Tibial artery (tissue), 4 donors: ENCODE data around the gene C2orf78.
"Not testable (repeated sequence)": the region's sequence is repeated elsewhere in the genome, so short reads cannot be mapped to it uniquely, and the experiment has no call there.

ENCODE experiments used
- DNase-seq, 2 donors: peaks; one replicate each; pipeline ENCODE4 v3.0.0-alpha.2; 2019
- H3K27ac ChIP-seq, 2 donors: fragments of 200-600 bp; sonication (generic) in 1 of 2; 1 replicate in 1 of 2; 2 replicates in 1 of 2; pipeline ENCODE4 v1.5.1; 2018 to 2019; ENCODE audit warnings: mild to moderate bottlenecking in 1 of 2
- H3K27me3 ChIP-seq, 2 donors: fragments of 200-600 bp; sonication (generic) in 1 of 2; one replicate each; pipeline versions ENCODE4 v1.5.1 to v1.6.0; 2016 to 2019
- H3K36me3 ChIP-seq, 3 donors: fragments of 200-600 bp; sonication (generic) in 2 of 3; one replicate each; pipeline ENCODE4 v1.5.1; 2016 to 2019; ENCODE audit warnings: mild to moderate bottlenecking in 2 of 3
- H3K4me1 ChIP-seq, 4 donors: fragments of 200-600 bp; sonication (generic) in 2 of 4; 1 replicate in 3 of 4; 2 replicates in 1 of 4; pipeline ENCODE4 v1.5.1; 2016 to 2019
- H3K4me3 ChIP-seq, 2 donors: fragments of 200-600 bp; sonication (generic) in 1 of 2; 1 replicate in 1 of 2; 2 replicates in 1 of 2; pipeline ENCODE4 v1.5.1; 2018 to 2019; ENCODE audit warnings: mild to moderate bottlenecking in 2 of 2
- H3K9me3 ChIP-seq, 3 donors: fragments of 200-600 bp; sonication (generic) in 1 of 3; one replicate each; pipeline ENCODE4 v1.5.1; 2016 to 2019
- CTCF ChIP-seq, 2 experiments: fragments of 200-600 bp in 1 of 2; fragments of 450-650 bp in 1 of 2; IDR thresholded peaks; one replicate each; pipeline ENCODE4 v1.5.1; 2017 to 2019; ENCODE audit warnings: antibody characterized with exemption in 2 of 2, mild to moderate bottlenecking in 1 of 2, moderate library complexity in 1 of 2
- intact Hi-C: fragments of 100-400 bp; cut with DNase I; formaldehyde crosslinking; loops from one replicate; pipeline ENCODE4 v1.15.0; 2023; ENCODE audit warnings: low total_unique reads

C2orf78 gene

DNA sequence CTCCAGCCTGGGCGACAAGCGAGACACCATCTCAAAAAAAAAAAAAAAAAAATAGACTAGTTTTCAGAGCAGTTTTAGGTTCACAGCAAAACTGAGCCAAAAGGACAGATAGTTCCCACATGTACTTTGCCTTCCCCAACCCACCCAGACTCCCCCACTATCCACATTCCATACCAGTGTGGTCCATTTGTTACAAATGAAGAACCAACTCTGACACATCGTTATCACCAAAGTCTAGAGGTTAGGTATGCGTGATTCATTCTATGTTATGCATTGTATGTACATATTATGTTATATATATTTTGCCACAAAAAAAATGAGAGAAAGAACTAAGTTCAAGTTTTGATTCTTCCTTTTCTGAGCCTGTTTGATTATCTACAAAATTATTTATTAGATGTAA is 7.6 kb upstream of the C2orf78 start:
- Histone ChIP-seq H3K36me3 (peaks cover 35 to 50% (median 47%) of the 10 kb centered on the region in 3 donors), H3K27me3 (no peaks in the 10 kb centered on the region), H3K9me3 (no peaks in the 10 kb centered on the region), H3K4me3 (no peak overlapping the region), H3K27ac (no peak overlapping the region), H3K4me1 (peaks cover 0 to 18% (median 11%) of the 10 kb centered on the region in 4 donors)
- DNase-seq: no peak
- no peak for TF ChIP-seq CTCF (IDR thresholded peaks at IDR 0.05)
- intact Hi-C loops: no loop called here

DNA sequence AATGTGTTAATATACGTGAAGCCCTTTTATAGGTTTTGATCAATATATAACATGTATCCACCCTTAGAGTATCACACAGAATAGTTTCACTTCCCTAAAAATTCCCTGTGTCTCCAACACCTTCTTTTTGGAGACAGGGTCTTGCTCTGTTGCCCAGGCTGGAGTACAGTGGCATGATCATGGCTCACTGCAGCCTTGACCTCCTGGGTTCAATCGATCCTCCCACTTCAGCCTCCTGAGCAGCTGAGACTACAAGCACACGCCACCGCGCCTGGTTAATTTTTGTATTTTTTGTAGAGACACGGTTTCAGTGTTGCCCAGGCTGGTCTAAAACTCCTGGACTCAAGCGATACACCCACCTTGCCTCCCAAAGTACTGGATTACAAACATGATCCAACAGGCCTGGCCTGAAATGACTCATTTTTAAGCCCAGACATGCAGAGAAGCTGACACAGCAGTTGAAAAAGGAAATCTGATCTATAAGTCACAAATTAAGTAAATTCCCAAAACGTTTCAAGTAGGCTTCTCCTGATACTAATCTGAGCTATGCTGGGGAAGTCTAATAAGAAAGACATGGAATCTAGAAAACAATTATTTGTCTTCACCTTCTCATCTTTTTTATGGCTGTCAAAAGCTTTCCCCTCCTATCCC is 7.0 kb upstream of the C2orf78 start:
- Histone ChIP-seq H3K9me3 (no peaks in the 10 kb centered on the region), H3K4me3 (no peak overlapping the region), H3K27me3 (peaks cover 0 to 2% of the 10 kb centered on the region in 2 donors), H3K4me1 (peaks cover 0 to 18% (median 11%) of the 10 kb centered on the region in 4 donors), H3K27ac (no peak overlapping the region), H3K36me3 (peaks cover 34 to 47% (median 44%) of the 10 kb centered on the region in 3 donors)
- no peak for DNase-seq
- intact Hi-C loops: no loop called here
- TF ChIP-seq CTCF (IDR thresholded peaks at IDR 0.05): no peak

DNA sequence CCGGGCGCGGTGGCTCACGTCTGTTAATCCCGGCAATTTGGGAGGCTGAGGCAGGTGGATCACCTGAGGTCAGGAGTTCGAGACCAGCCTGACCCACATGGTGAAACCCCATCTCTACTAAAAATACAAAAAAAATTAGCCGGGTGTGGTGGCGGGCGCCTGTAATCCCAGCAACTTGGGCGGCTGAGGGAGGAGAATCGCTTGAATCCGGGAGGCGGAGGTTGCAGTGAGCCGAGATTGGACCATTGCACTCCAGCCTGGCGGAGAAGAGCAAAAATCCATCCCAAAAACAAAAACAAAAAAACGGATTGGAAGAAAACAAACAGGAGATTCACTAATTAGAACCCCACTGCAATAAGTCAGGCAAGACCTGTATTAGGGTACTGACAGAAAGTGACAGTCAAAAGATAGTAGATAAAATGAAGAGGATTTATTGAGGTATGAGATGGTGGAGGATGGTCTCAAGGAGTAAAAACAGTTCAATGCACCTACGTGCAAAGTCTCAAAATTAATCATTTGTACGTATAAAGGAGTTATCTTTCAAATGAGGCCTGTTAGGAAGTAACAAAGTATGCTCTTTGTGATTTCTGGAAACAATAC is 5.0 kb upstream of the C2orf78 start:
- H3K9me3 ChIP-seq, H3K27me3 ChIP-seq, intact Hi-C loops, DNase-seq: not testable (repeated sequence)
- Histone ChIP-seq H3K4me1 (peaks cover 0 to 18% (median 11%) of the 10 kb centered on the region in 4 donors), H3K4me3 (peak overlapping the region; percentile 79 to 97), H3K27ac (peak overlapping the region; percentile 89 to 95), H3K36me3 (peaks cover 21 to 31% (median 28%) of the 10 kb centered on the region in 3 donors)

- H3K27me3 ChIP-seq: peaks cover 0 to 2% of the 10 kb centered on the region in 2 donors
- intact Hi-C loops: no loop called here
- DNase-seq: peak; percentile 96 to 97
- peak; percentile 90 to 94 for TF ChIP-seq CTCF (IDR thresholded peaks at IDR 0.05)
- peaks cover 0 to 18% (median 11%) of the 10 kb centered on the region in 4 donors for H3K4me1 ChIP-seq
- peaks cover 16 to 24% (median 21%) of the 10 kb centered on the region in 3 donors for H3K36me3 ChIP-seq
- peak within 1 kb of the TSS; percentile 89 to 95 for H3K27ac ChIP-seq
- H3K4me3 ChIP-seq: peak within 1 kb of the TSS; percentile 79 to 97
- no peaks in the 10 kb centered on the region for H3K9me3 ChIP-seq
Measured at GRCh38 chr2:73779467-73780236, 4.3 kb upstream of the C2orf78 start, which contains the start of gene DUSP11. Gene DUSP11 (minus strand): TSS chr2:73780103. CDS start chr2:73779974, 129 bp downstream.

DNA sequence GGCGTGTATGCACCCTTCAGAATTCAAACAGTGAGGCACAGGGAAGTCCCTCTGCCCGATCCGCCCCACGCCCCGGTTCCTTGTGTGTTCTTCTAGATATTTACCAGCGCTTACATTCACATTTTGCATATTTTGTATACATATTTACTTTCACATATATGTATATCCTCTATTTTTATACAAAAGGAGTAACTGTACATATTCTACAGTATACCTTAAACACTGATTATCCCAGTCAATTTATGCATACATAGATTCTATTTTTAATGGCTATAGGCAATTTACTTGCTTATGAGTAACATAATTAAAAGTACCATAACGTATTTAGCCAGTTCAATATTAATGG is 3.8 kb upstream of the C2orf78 start:
- Histone ChIP-seq H3K4me1 (peaks cover 0 to 18% (median 11%) of the 10 kb centered on the region in 4 donors), H3K27me3 (peaks cover 0 to 2% of the 10 kb centered on the region in 2 donors), H3K9me3 (no peaks in the 10 kb centered on the region), H3K27ac (peak overlapping the region; percentile 89 to 95), H3K36me3 (peaks cover 10 to 20% (median 16%) of the 10 kb centered on the region in 3 donors), H3K4me3 (peak overlapping the region; percentile 79 to 97)
- no peak for DNase-seq
- intact Hi-C loops: no loop called here
- no peak for TF ChIP-seq CTCF (IDR thresholded peaks at IDR 0.05)

GRCh38 chr2:73783402-73783801 is 581 bp upstream of the C2orf78 start:
- intact Hi-C loops, DNase-seq, H3K36me3 ChIP-seq, H3K27me3 ChIP-seq, H3K9me3 ChIP-seq, H3K4me1 ChIP-seq, H3K4me3 ChIP-seq, H3K27ac ChIP-seq: not testable (repeated sequence)
